Measurements from ENCODE around the gene CATSPER3. TPM values are rescaled to one million over a fixed set of nuclear protein-coding genes. Genes with fewer than 3 reads are reported as not detected.

CATSPER3 gene
- total RNA-seq, 1 experiment from 2014 or later: 1.7 TPM

GRCh38 chr5:134982230-134982629 lies 14.5 kb downstream of the CATSPER3 start:
- Histone ChIP-seq H3K9me2 (ENCODE audit: insufficient read depth) (no peaks in the 10 kb centered on the region), H3K4me1 (ENCODE audit: control insufficient read depth in 1 of 2, insufficient read depth in 2 of 2, low read length in 2 of 2) (no peaks in the 10 kb centered on the region), H3K27me3 (ENCODE audit: insufficient read depth, low read length) (no peaks in the 10 kb centered on the region), H3K4me3 (replicated peaks in 1 of 2; ENCODE audit: low read depth in 1 of 2, low read length in 2 of 2) (no peak overlapping the region), H3K9me3 (ENCODE audit: control insufficient read depth in 1 of 2, insufficient read depth in 1 of 2, low read depth in 1 of 2, low read length in 2 of 2) (peaks cover 14 to 17% of the 10 kb centered on the region in 2 experiments; a peak in 1 of 4 replicates), H3K36me3 (ENCODE audit: control insufficient read depth in 1 of 2, insufficient read depth in 2 of 2, low read length in 2 of 2) (no peaks in the 10 kb centered on the region), H2AFZ (ENCODE audit: low read depth, low read length, poor library complexity, severe bottlenecking) (no peak overlapping the region), H3K4me2 (ENCODE audit: low read length) (no peak overlapping the region), H3K79me2 (ENCODE audit: insufficient read depth, low read length) (no peaks in the 10 kb centered on the region), H3K9ac (ENCODE audit: low read length) (no peak overlapping the region), H3K27ac (ENCODE audit: low read depth, low read length) (no peak overlapping the region), H4K20me1 (ENCODE audit: insufficient read depth) (no peaks in the 10 kb centered on the region)
- ChIA-PET CTCF (no interaction called here), RAD21 (ENCODE audit: low non-redundant PET in 1 of 2, low total read pairs in 2 of 2, uncharacterized antibody in 2 of 2, unreplicated experiment in 2 of 2) (no interaction called here), POLR2A (no interaction called here)
- intact Hi-C loops (cut with micrococcal nuclease): no loop called here
- DNase-seq (ENCODE audit: low read depth, low spot score): no peak
- TF ChIP-seq POLR2A (IDR thresholded peaks at IDR 0.05; ENCODE audit: borderline replicate concordance, extremely low read depth, insufficient read depth, insufficient read length) (no peak), CBX3 (IDR thresholded peaks at IDR 0.05; ENCODE audit: low read depth) (peak; percentile 86)
- ATAC-seq: no peak
- no TSS peak for BruUV-seq (replicated peaks)

GRCh38 chr5:134989266-134989830 lies 21.6 kb downstream of the CATSPER3 start:
- Histone ChIP-seq H2AFZ (ENCODE audit: low read depth, low read length, poor library complexity, severe bottlenecking) (no peak overlapping the region), H4K20me1 (ENCODE audit: insufficient read depth) (no peaks in the 10 kb centered on the region), H3K27ac (ENCODE audit: low read depth, low read length) (no peak overlapping the region), H3K4me1 (ENCODE audit: control insufficient read depth in 1 of 2, insufficient read depth in 2 of 2, low read length in 2 of 2) (no peaks in the 10 kb centered on the region), H3K9ac (ENCODE audit: low read length) (no peak overlapping the region), H3K4me3 (replicated peaks in 1 of 2; ENCODE audit: low read depth in 1 of 2, low read length in 2 of 2) (no peak overlapping the region), H3K27me3 (ENCODE audit: insufficient read depth, low read length) (no peaks in the 10 kb centered on the region), H3K4me2 (ENCODE audit: low read length) (no peak overlapping the region), H3K36me3 (ENCODE audit: control insufficient read depth in 1 of 2, insufficient read depth in 2 of 2, low read length in 2 of 2) (no peaks in the 10 kb centered on the region), H3K79me2 (ENCODE audit: insufficient read depth, low read length) (no peaks in the 10 kb centered on the region), H3K9me2 (ENCODE audit: insufficient read depth) (no peaks in the 10 kb centered on the region), H3K9me3 (ENCODE audit: control insufficient read depth in 1 of 2, insufficient read depth in 1 of 2, low read depth in 1 of 2, low read length in 2 of 2) (no peaks in the 10 kb centered on the region)
- CTCF ChIA-PET: no interaction called here
- RAD21 ChIA-PET (ENCODE audit: low non-redundant PET in 1 of 2, low total read pairs in 2 of 2, uncharacterized antibody in 2 of 2, unreplicated experiment in 2 of 2): no interaction called here
- no TSS peak for BruUV-seq (replicated peaks)
- no peak for ATAC-seq
- POLR2A ChIA-PET: no interaction called here
- intact Hi-C loops (cut with micrococcal nuclease): no loop called here
- no peak for DNase-seq (ENCODE audit: low read depth, low spot score)
- TF ChIP-seq MAX (IDR thresholded peaks at IDR 0.05): no peak
- TF ChIP-seq SP1 (IDR thresholded peaks at IDR 0.05; ENCODE audit: low read depth): no peak
- no peak for TF ChIP-seq CEBPB (IDR thresholded peaks at IDR 0.05; ENCODE audit: low read depth)
- no peak for TF ChIP-seq SIN3A (IDR thresholded peaks at IDR 0.05; ENCODE audit: low read depth)
- TF ChIP-seq EGR1 (IDR thresholded peaks at IDR 0.05; ENCODE audit: low read depth): no peak
- TF ChIP-seq ZBTB33 (IDR thresholded peaks at IDR 0.05; ENCODE audit: extremely low read depth, insufficient replicate concordance, low read length): no peak
- no peak for TF ChIP-seq RAD21 (IDR thresholded peaks at IDR 0.05; ENCODE audit: low read depth)
- no peak for TF ChIP-seq REST (IDR thresholded peaks at IDR 0.05; ENCODE audit: low read depth)
- no peak for TF ChIP-seq EZH2phosphoT487 (IDR thresholded peaks at IDR 0.05; ENCODE audit: borderline replicate concordance)
- no peak for TF ChIP-seq CBX3 (IDR thresholded peaks at IDR 0.05; ENCODE audit: low read depth)

All from HCT116 (cell line).